Measurements from ENCODE around the gene SRL.

GRCh38 chr16:4203748-4204147, 38.1 kb downstream of the SRL start:
- TF ChIP-seq GATA2 (IDR thresholded peaks at IDR 0.05; ENCODE audit: low read depth, low read length) (no peak), GATA3 (IDR thresholded peaks at IDR 0.05; ENCODE audit: low read depth, low read length) (no peak)

Data from SH-SY5Y (cell line).